LHCN-M2 (cell line): ENCODE measurements around the gene SUSD2. TPM values are rescaled to one million over a fixed set of nuclear protein-coding genes. Genes with fewer than 3 reads are reported as not detected.
A peak's percentile ranks its signal among the peaks of the same experiment; 100 is the strongest.
"Not testable (repeated sequence)": the region's sequence is repeated elsewhere in the genome, so short reads cannot be mapped to it uniquely, and the experiment has no call there.

Experiments used
- DNase-seq: peaks from one replicate; pipeline ENCODE4 v3.0.0-alpha.2; 2012; ENCODE audit warnings: low read depth
- total RNA-seq: library from RNA; depleted of rRNA; stranded (reverse); fragments of >200 nt; gene quantifications from 2 replicates; pipeline ENCODE4 v1.2.3, GENCODE V29; 2014

SUSD2 gene
- total RNA-seq, 1 experiment from 2014 or later: 0.23 TPM

DNA sequence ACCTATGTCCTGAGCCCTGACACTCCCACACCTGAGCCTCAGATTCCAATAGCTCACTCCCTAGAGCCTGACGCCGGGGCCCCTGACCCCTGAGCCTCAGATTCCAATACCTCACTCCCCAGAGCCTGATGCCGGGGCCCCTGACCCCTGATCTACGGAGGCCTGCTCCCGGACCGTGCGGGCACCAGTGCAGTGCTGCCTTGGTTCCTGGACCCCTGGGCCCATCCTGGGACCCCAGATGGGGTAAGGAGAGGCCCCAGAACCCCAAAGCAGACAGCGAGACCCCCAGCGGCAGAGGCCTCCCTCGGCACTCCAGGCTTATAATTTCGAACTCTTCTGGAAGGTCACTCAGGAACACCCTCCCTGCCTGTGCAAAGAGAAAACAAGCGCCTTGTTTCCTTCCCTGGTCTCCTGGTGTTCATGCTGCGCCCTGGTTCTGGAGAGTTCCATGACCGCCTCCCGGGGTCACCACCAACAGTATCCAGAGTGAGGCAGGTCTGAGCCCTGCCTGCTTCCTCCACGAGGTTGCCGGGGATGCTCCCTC is 7.5 kb downstream of the SUSD2 start:
- DNase-seq: no peak

DNA sequence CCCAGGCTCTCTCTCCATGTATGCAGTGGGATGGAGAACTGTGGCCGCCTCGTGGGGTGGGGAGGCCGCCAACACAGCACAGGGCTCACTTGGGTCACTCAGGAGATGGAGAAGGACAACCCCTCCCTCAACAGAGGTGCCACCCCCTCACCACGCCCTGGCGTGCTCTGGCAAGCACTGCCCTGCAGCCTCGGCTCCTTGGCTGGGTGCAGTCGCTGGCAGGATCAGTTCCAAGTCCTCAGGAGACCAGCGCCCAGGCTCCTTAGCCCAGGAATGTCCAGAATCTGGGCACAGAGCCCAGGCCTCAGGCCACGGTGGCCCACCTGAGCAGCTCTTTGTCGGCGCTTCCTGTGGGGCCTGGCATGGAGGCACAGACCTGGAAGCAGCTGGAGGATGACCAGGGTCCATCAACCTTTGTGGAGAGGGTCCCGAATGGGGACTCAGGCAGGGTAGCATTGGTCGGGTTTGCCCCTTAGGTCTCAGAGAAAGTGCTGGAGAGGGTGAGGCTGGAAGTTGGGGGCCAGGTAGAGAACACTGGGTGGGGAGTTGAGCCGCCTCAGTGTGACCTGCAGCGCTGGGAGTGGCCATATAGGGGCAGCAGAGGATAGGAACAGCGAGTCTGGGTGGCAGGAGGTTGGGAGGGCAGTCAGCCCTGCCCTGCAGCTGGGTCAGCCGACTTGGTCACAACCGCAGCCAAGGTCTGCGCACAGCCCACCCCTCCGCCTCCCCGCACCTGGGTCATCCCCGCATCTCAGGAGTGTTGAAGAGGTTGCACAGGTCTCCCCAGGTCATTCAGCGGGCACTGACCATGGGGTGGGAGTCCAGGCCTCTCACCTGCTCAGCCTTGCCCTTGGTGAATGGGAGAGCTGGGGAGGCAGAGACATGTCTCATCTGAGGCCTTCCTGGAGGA is 8.2 kb downstream of the SUSD2 start:
- peak; percentile 58 for DNase-seq

DNA sequence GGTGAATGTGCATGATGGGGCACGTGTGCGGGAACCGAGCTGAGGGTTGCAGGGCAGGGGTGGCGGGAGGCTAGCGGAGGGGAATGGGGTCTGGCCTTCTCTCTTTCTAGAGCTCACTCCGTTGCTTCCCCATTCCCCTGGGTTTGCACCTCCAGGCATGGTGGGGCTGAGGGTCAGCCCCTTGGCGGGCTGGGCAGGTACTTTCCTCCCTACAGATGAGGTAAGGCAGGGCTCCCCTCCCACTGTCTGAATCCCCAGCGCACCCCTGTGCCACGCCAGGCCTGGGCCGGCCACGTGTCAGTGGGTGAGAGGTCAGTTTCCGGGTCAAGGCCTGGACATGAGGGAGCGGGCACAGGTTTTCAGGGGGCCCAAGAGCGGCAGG is 8.9 kb downstream of the SUSD2 start:
- no peak for DNase-seq

DNA sequence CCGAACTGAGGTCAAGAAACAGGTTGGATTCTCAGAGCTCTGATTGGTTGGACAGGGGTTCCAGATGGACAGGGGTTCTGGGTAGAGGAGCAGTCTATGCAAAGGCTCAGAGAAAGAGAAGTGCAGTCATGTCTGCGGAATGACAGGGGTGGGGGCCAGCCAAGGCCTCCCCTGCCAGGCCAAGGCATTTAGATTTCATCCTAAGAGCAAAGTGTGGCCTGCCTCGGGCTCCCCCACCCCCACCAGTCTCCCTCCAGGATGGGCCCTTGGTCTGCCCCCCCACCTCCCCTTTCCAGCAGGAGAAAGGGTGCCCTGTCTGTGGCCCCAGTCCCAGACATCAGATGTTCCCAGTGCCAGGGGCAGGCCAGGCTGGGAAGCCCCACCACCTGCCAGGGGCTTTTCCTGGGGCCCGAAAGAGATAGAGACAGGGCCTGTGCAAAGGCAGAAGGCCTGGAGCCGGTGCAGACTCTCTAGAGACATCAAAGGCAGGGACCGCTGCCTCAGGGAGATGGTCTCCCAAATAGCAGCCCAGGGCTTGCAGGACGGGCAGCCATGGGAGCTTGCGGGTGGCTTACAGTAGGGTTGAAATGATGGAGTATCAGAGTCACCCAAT is 9.4 kb downstream of the SUSD2 start:
- no peak for DNase-seq

DNA sequence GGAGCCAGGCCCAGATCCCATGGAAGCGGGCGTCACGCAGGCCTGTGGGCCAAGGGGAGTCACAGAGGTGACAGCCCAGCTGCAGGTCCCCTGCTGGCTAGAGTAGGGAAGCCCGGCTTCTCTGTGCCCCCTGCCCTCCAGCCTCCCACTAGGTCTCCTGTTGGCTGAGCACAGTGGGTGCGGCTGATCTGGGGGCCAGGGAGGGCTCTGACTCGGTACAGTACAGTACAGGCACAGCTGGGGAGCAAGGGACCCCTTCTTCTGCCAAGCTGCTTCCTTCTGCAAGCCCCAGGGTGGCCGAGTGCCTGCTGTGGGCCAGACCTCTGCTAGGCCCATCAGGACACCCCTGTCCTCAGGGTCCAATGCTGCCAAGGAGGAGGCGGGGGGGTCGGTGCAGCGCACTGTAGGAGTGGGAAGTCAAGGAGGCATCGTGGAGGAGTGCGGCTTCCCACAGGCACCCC is 10.1 kb downstream of the SUSD2 start:
- DNase-seq: no peak

DNA sequence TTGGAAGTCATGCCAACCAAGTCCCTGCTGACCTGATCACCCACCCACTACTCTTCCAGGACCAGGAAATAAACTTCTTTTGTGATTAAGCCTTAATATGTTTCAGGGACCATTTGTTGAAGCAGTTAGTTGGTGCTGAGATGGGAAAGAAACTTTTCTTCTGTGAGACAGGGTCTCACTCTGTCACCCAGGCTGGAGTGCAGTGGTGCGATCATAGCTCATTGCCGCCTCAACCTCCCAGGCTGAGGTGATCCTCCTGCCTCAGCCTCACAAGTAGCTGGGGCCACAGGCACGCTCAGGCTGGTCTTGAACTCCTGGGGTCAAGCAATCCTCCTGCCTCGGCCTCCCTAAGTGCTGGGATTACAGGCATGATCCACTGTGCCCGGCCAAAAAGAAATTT is 10.6 kb downstream of the SUSD2 start:
- DNase-seq: no peak

DNA sequence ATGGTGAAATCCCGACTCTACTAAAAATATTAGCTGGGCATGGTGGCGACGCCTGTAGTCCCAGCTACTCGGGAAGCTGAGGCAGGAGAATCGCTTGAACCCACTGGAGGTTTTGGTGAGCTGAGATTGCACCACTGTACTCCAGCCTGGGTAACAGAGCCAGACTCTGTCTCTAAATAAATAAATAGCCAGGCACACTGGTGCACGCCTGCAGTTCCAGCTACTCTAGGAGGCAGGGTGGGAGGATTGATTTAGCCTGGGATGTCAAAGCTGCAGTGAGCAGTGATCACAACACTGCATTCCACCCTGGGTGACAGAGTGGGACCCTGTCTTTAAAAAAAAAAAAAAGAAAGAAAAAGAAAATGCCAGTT is 17.4 kb downstream of the SUSD2 start:
- DNase-seq: no peak

DNA sequence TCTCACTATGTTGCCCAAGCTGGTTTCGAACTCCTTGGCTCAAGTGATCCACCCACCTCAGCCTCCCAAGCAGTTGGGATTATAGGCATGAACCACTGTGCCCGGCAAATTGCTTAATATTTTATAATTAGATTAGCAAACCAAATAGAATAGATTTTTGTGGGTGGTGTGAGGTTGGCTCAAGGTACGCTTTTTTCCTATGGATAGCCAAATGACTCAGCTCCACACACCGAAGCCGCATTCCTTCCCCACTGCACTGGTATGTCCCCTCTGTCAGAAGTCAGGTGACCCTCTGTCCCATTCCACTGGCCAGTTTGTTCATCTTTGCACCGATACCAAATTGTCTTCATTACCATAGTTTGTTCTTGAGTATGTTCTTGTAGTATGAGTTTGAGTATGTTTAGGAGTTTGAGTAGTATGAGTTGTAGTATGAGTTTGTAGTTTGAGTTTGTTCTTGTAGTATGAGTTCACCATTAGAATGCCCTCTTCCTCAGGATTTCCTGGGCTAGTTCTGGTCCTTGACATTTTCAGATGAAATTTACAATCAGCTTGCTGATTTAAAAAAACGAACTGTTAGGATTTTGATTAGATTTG is 19.4 kb downstream of the SUSD2 start:
- peak; percentile 36 for DNase-seq

DNA sequence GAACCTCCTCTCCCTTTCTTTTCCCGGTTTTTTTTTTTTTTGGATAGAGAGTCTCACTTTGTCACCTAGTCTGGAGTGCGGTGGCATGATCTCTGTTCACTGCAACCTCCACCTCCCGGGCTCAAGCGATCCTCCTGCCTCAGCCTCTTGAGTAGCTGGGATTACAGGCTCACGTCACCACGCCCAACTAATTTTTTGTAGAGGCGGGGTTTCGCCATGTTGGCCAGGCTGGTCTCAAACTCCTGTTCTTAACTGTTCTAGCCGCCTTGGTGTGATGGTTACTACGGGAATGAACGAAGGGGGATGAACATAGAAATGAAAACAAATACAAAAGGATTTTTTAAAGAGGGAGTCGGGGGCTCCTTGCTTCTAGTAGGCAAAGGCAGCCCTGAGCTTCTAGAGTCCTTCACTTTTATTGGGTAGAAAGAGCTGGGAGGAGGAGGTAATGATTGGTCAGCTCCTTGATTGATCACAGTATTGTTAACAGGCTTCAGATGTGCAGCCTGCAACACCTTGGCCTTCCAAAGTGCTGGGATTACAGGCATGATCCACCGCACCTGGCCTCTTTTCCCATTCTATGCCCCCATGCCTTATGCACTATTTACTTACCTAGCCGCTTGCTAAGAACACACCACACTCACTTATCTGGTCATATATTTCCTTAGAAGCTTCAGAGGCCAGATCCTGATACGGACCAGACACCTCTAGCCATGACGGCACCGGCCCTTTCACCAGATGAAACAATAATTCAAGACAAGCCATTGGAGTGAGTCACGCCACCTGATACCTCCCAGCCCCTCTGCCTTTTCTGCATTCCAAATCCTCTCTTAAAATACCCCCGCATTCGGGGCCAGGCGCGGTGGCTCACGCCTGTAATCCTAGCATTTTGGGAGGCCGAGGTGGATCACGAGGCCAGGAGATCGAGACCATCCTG is 20.7 kb downstream of the SUSD2 start:
- DNase-seq: no peak

DNA sequence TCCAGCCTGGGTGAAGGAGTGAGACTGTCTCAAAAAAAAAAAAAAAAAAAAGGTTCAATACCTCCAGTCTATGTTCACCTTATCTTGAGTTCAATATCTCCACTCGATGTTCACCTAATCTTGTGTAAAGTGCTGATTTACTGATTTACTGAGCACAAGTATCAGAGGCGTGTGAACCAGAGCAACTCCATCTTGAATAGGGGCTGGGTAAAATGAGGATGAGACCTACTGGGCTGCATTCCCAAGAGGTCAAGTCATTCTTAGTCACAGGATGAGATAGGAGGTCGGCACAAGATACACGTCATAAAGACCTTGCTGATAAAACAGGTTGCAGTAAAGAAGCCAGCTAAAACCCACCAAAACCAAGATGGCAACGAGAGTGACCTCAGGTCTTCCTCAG is 22.6 kb downstream of the SUSD2 start:
- not testable (repeated sequence) for DNase-seq

DNA sequence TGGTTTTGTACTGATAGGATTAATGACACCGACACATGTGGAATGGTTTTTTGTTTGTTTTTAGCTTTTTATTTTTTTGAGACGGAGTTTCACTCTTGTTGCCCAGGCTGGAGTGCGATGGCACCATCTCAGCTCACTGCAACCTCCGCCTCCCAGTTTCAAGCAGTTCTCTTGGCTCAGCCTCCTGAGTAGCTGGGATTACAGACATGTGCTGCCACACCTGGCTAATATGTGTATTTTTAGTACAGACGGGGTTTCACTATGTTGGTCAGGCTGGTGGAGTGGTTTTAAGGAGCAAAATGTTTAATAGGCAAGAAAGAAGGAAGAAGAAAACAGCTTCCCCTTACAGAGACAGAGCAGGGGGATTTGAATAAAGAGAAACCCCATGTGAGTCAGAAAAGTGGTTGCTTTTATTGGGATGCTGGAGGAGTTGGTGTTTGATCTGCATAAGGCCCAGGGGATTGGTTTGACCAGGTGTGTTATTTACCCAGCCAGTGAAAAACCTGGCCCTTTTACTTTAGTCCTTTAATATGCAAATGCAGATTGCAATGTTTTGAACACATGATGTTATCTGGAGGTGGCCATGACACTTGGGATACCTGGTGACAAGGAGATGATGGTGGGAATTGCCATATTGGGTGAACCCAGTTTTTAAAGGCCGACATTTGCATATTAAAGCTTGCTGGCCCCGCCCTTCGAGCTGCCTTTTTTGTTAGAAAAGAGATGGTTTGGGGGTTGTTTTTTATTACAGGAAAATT is 24.3 kb downstream of the SUSD2 start:
- no peak for DNase-seq

DNA sequence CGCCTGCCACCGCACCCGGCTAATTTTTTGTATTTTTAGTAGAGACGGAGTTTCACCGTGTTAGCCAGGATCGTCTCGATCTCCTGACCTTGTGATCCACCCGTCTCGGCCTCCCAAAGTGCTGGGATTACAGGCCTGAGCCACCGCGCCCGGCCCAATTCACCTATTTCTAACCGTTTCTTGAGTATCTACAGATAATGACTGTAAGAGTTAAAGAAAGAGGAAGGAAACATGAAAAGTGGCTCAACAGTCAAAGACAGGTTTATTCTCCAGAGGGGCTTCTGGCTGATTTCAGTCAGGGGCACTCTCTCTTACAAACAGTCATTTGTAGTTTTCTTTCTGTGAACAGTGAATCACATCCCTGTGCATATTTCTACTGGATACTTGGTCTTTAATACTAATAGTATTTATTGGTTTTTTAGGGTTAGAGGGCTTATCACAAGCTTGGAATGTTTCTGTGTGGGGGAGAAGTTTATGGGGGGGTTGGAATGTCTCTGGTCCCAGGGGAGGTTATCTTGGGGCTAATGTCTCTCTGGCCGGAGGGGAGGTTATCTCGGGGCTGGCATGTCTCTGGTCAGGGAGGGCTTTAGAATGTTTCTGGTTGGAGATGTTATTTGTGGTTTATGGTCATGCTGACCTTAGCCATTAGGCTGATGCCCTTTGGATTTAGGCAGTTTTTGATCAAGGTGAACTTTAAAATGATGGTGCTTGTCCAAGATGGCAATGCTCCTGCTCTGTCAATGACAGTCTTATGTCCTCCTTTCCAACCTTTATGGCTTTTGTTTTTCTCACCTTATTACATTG is 25.4 kb downstream of the SUSD2 start:
- DNase-seq: peak; percentile 67

DNA sequence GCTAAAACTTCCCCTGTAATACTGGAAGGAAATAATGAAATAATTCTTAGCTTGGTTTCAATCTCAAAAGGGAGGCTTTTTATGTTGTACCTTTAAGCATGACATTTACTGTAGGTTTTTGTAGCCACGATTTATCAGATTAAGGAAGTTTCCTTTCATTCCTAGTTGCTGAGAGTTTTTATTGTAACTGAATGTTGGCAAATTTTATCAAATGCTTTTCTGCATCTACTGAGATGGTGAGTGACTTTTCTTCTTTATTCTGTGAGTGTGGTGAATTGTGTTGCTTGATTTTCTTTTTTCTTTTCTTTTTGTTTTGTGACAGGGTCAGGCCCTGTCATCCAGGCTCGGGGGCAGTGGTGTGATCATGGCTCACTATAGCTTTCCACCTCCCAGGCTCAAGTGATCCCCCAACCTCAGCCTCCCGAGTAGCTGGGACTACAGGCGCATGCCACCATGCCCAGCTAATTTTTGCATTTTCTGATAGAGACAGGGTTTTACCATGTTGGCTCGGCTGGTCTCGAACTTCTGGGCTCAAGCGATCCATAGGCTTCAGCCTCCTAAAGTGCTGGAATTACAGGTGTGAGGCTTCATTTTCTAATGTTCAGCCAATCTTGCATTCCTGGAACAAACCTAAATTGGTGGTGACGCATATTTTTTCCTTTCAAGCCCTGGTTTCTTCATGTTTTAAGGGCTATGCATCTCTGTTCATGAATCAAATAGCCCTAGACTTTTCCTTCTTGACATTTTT is 26.2 kb downstream of the SUSD2 start:
- no peak for DNase-seq

DNA sequence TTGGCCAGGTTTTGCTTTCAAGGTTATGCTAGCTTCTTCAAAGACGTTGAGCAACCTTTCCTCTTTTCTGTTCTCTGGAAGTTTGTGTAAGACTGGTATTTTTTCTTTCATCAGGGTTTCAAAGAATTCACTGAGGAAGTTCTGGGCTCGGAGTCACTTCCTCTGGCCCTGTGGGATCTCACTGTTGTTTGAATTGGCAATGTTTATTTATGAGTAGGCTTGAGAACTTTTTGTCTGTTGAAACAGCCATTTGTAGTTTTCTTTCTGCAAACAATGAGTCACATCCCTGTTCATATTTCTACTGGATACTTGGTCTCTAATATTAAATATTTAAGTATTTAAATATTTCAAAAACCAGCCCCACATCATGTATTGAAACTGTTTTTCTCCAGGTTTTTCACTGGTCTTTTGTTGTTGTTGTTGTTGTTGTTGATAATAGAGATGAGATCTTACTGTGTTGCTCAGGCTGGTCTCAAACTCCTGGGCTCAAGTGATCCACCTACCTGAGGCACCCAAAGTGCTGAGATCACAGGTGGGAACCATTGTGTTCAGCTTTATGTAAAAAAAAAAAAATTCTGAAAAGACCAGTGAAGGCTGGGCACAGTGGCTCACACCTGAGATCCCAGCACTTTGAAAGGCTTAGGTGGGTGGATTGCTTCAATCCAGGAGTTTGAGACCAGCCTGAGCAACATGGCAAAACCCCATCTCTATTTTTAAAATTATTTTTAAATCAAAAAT is 26.9 kb downstream of the SUSD2 start:
- DNase-seq: peak; percentile 97

DNA sequence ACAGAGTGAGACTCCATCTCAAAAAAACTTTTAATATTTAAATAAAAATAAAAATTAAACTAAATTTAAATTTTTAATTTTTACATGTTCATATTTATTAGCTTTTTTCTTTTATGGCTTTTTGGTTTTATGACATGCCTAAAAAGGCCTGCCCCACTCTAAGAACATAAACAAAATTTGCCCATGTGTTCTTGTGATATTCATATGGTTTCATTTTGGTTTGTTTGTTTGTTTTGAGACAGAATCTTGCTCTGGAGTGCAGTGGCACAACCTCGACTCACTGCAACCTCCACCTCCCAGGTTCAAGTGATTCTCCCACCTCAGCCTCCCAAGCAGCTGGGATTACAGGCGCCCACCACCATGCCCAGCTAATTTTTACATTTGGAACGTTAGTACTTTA is 27.7 kb downstream of the SUSD2 start:
- no peak for DNase-seq

DNA sequence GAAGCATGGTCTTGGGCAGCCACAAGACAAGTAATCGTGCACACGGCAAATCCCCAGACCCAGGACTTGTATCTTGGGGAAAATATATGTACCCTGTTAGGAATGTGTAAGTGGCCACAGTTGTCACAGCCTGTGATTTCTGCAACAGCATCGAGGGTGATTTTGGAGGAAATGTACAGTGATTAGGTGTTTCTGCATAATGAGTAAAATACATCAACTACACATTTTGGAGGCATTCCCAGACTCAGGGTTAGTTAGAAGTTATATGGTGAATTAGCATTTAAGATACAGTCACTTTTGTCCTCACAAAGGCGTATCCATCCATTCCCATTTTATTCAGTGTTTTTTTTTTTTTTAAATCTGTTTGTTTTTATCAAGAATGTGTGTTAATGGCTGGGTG is 28.4 kb downstream of the SUSD2 start:
- DNase-seq: no peak

DNA sequence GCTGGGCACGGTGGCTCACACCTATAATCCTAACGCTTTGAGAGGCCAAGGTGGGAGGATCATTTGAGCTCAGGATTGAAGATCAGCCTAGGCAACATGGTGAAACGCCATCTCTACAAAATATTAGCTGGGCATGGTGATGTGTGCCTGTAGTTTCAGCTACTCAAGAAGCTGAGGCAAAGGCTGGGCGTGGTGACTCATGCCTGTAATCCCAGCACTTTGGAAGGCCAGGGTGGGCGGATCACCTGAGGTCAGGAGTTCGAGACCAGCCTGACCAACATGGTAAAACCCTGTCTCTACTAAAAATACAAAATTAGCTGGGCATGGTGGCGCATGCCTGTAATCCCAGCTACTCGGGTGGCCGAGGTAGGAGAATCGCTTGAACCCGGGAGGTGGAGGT is 29.1 kb downstream of the SUSD2 start:
- DNase-seq: peak; percentile 35

DNA sequence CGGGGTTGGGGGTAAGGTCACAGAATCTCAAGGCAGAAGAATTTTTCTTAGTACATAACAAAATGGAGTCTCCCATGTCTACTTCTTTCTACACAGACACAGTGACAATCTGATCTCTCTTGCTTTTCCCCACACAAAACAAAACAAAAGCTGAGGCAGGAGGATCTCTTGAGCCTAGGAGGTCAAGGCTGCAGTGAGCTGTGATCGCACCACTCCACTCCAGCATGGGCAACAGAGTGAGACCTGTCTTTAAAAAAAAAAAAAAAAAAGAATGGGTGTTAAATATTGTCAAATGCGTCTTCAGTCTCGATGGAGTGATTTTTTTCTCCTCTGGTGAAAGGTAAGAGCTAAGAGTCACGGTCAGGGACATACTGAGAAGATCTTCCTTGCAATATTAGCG is 30.4 kb downstream of the SUSD2 start:
- not testable (repeated sequence) for DNase-seq
